Measurements from ENCODE around the gene PIGU. TPM values are rescaled to one million over a fixed set of nuclear protein-coding genes. Genes with fewer than 3 reads are reported as not detected.

PIGU gene
- total and polyA plus RNA-seq, 9 of the 15 experiments (the other 6 are each of a cell fraction or from before 2014, with no cell fraction given), result 6.5 to 100 (median 28.1) TPM

GRCh38 chr20:34579191-34579978 is 97.5 kb downstream of the PIGU start:
- H4K20me1 ChIP-seq (replicated peaks; ENCODE audit: control insufficient read depth, insufficient read depth, low read length), result no peaks in the 10 kb centered on the region; the same call in 1 of the 2 replicates
- no peak overlapping the region for H3K4me3 ChIP-seq
- no peaks in the 10 kb centered on the region for H3K79me2 ChIP-seq (ENCODE audit: control insufficient read depth, insufficient read depth, low read length)
- intact Hi-C loops (cut with micrococcal nuclease) (no loop called here), in situ Hi-C loops (cut with MboI) (no loop called here)
- no peaks in the 10 kb centered on the region for H3K4me1 ChIP-seq (replicated peaks in 1 of 2; ENCODE audit: control insufficient read depth in 2 of 2, insufficient read depth in 2 of 2, low read length in 2 of 2)
- no peak overlapping the region for H3K27ac ChIP-seq (ENCODE audit: extremely low read depth, low read depth, low read length)
- no peak overlapping the region for H2AFZ ChIP-seq (ENCODE audit: low read depth, low read length)
- no peaks in the 10 kb centered on the region for H3K27me3 ChIP-seq (ENCODE audit: control insufficient read depth in 2 of 2, insufficient read depth in 2 of 2, low read length in 2 of 2)
- no TSS peak for BruUV-seq (replicated peaks)
- peaks cover 23% of the 10 kb centered on the region; the same call in 2 of the 3 replicates for H3K36me3 ChIP-seq (ENCODE audit: control insufficient read depth, insufficient read depth, low read length)
- H3K9ac ChIP-seq (ENCODE audit: insufficient read depth in 1 of 2, low read depth in 2 of 2, low read length in 2 of 2), result no peak overlapping the region
- ChIA-PET CTCF (ENCODE audit: low intra/inter-chr PET ratio) (interaction anchor here (0.5 to 0.6 kb wide), 3 partner anchors 190 to 388 kb away, joined by 3 read pairs; no protein-coding TSS in a partner anchor), POLR2A (interaction anchor here (0.9 to 1.1 kb wide), 2 partner anchors 8 to 18 kb away, joined by 3 read pairs; no protein-coding TSS in a partner anchor)
- no peak for FAIRE-seq
- no peaks in the 10 kb centered on the region for H3K9me1 ChIP-seq (ENCODE audit: control insufficient read depth, insufficient read depth, low read length)
- DNase-seq (ENCODE audit: extremely low read depth in 1 of 4, low spot score in 3 of 4), result peak in 1 of 4 experiments; percentile 17
- no peaks in the 10 kb centered on the region for H3K9me3 ChIP-seq (replicated peaks; ENCODE audit: control insufficient read depth, insufficient read depth, low read depth, low read length)
- H3K4me2 ChIP-seq (ENCODE audit: insufficient read depth, low read length), result no peak overlapping the region
- WGBS (ENCODE audit: insufficient coverage, low coverage, missing lambda C conversion rate), result 60% methylated on average over 11 of the region's 11 CpGs
- ATAC-seq, result peak; percentile 46; the same call in 1 of the 3 replicates
- TF ChIP-seq CTCF (IDR thresholded peaks at IDR 0.05 in 2 of 3, conservative IDR thresholded peaks at IDR 0.05 in 1 of 3; ENCODE audit: insufficient read depth in 2 of 3, low read depth in 1 of 3, low read length in 3 of 3), result peak in 2 of 3 experiments; percentile 34 to 41; a peak in 2 of 6 replicates
- TF ChIP-seq ZNF395 (CRISPR knock-in tag; IDR thresholded peaks at IDR 0.05), result no peak
- TF ChIP-seq JUN (IDR thresholded peaks at IDR 0.05; ENCODE audit: borderline replicate concordance, low read depth, low read length), result peak; percentile 68; the same call in 1 of the 2 replicates
- no peak for TF ChIP-seq JUN (CRISPR knock-in tag; IDR thresholded peaks at IDR 0.05; ENCODE audit: borderline replicate concordance)
- TF ChIP-seq ZNF707 (CRISPR knock-in tag; conservative IDR thresholded peaks at IDR 0.05), result no peak
- TF ChIP-seq MLLT1 (IDR thresholded peaks at IDR 0.05), result no peak
- peak; percentile 85 for TF ChIP-seq FOSL1 (tag; conservative IDR thresholded peaks at IDR 0.05)
- peak in 1 of 2 experiments; percentile 44; a peak in 2 of 4 replicates for TF ChIP-seq RAD21 (CRISPR knock-in tag; conservative IDR thresholded peaks at IDR 0.05 in 1 of 2, IDR thresholded peaks at IDR 0.05 in 1 of 2)
- no peak for TF ChIP-seq TEAD2 (tag; IDR thresholded peaks at IDR 0.05)
- TF ChIP-seq JUND (IDR thresholded peaks at IDR 0.05; ENCODE audit: borderline replicate concordance, low read depth, low read length), result peak; percentile 91
- peak; percentile 91 for TF ChIP-seq JUND (tag; IDR thresholded peaks at IDR 0.05; ENCODE audit: borderline replicate concordance, low read depth, low read length)
- no peak for TF ChIP-seq UBTF (IDR thresholded peaks at IDR 0.05; ENCODE audit: borderline replicate concordance in 1 of 2, low read depth in 2 of 2, low read length in 2 of 2)

Measured in K562 (cell line).